ENCODE data around the gene DNAJC6.

GRCh38 chr1:65279070-65279779 lies 30.1 kb upstream of the DNAJC6 start:
- no peak for TF ChIP-seq TAF1 (IDR thresholded peaks at IDR 0.05; ENCODE audit: borderline replicate concordance, low read depth, low read length)
- no peak for TF ChIP-seq POLR2A (IDR thresholded peaks at IDR 0.05; ENCODE audit: low read depth, low read length)
